HG02642 (cell line): Measurements from ENCODE around the gene FAM110A.

ENCODE experiments used
- ATAC-seq: cut with Tn5 transposase; IDR thresholded peaks from one replicate; pipeline ENCODE4 v1.9.1; 2021; ENCODE audit warnings: mild to moderate bottlenecking; ENCODE audit not compliant: unreplicated experiment, poor library complexity

FAM110A gene

DNA sequence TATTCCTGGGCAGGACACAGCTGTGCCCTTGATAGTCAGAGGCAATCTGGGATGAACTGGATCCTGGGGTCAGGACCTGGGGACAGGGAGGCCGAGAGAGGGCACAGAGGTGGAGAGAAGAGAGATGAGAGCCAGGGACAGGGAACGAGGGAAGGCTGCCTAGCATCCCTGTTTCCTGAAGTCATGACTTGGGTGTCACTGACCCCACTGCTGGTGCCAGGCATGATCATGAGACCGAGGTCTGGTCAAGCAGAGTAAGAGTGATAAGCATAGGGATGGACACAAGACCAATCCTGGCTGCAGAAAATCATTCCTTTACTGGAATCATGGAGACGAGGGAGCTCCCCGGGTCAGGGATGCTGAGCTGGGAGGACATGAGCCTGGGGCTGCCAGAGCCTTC is 36.1 kb downstream of the FAM110A start:
- ATAC-seq = no peak

- ATAC-seq = no peak
These were observed 37.2 kb downstream of the FAM110A start for GRCh38 chr20:870758-871157.

- ATAC-seq = no peak
These were observed 37.9 kb downstream of the FAM110A start for GRCh38 chr20:871436-871835.

DNA sequence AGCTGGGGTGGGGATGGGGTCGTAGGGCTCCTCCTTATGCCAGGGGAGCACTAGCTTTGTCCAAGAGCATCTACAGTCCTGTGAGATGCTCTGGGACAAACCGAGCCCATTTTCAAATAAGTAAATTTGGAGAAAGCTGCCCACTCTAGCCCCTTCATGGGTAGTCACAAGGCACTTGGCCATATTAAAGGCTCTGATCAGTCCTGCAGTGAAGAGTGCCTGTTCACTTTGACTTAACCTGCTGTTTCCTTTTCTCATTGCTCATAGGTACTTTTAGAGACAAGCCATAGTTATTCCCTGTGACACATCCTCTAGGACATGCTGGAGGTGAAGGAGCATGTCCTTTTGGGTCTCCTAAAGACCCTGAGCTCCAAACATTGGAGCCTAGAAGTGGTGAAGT is 38.4 kb downstream of the FAM110A start:
- no peak for ATAC-seq

DNA sequence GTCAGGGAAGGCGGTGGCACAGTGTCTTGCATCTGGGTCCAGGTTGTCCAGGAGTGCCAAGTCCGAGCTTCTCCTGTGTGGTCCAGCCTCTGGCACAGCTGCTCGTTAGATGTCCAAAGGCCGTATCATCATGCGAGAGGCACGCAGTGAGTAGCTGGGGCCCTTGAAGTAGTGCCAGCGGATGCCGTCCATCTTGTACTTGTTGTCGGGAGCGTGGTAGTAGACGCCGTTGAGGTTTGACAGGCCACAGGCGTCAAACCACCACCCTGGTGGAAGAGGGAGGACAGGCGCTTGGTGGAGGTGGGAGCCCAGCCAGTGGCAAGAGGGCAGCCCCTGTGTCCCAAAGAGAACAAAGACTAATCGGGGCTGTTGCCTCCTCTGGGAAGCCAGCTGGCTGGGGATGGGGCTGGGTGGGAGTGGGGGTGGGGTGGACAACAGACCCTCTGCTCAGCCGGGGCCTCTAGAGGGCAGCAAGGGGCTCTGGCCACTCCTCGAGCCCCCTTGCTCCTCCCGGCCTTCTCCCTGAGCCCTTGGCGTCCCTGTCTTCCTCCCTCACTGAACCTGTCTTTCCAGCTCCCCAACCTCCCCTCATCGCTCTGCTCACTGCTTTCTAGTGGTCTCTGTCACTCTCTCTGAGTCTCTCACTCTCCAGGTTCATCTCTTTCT is 39.5 kb downstream of the FAM110A start:
- no peak for ATAC-seq

- ATAC-seq = no peak
These were observed 40.5 kb downstream of the FAM110A start for GRCh38 chr20:873875-874607.

- no peak for ATAC-seq
These were observed 41.6 kb downstream of the FAM110A start for GRCh38 chr20:875115-875514.

GRCh38 chr20:877814-878213 is 44.3 kb downstream of the FAM110A start:
- ATAC-seq = no peak

DNA sequence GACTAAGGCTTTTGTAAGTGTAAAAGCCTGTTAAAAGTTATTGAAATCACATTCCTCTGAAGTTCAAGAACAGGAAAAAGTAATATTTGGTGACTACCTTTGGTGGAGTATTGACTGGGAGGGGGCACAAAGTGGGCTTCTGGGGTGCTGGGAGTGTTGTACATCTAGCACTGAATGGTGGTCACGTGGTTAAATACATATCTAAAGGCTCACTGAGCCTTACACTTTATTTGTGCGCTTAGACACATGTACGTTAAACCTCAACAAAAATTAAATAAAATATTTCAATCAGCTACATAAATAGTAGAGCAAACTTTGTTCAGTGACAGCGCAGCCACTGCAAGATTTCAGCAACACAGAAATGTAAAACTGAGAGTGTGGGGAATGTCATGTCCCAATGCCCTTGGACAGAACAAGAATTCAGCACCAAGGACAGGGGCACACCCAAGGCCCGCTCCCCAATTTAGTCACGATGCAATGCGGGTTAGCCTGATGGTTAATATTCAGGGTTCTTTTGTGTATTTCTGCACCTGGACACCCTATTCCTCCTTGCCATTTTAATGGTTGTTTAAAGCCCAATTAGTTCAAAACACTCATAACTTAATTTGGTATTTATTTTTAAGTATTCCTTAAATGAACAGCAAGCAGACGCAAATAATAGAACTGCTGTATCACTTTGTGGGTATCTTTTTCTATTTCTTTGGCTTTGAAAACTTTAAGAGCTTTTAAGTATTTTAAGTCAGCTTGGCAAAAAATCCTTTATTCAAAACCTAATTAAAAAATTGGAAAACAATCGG is 45.2 kb downstream of the FAM110A start:
- no peak for ATAC-seq

- ATAC-seq = no peak
These were observed 46.1 kb downstream of the FAM110A start for GRCh38 chr20:879626-880025.

DNA sequence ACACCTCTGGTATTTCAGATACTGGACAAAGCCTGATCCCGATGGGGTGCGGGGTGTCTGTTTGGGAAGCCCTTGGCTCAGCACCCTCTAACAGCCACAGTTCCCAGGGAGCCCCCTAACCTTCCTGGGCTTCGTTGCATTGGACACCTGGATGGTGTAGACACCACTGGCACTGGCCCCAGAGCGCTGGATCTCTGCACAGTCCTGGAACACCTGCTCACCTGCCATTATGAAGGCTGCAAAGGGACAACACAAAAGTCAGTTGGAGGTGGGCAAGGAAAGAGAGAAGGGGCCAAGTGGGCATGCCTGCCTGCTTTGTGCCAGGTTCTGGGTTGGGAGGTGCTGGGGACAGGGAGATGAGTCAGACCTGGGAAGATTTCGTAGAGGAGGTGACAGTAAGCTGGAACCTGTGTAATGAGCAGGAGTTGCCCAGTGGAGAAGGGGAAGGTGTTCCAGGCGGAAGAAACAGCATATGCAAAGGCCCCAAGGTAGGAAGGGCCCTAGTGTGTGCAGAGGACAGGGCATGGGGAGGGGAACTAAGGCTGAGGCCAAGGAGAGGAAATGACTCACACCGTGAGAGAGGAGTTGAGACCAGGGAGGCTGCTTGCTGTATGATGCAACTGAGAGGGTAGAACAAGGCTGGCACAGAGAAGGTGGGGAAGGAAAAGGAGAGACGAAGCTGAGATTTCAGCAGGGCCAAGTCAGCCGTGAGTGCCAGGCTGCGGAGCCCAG is 47.7 kb downstream of the FAM110A start:
- no peak for ATAC-seq

DNA sequence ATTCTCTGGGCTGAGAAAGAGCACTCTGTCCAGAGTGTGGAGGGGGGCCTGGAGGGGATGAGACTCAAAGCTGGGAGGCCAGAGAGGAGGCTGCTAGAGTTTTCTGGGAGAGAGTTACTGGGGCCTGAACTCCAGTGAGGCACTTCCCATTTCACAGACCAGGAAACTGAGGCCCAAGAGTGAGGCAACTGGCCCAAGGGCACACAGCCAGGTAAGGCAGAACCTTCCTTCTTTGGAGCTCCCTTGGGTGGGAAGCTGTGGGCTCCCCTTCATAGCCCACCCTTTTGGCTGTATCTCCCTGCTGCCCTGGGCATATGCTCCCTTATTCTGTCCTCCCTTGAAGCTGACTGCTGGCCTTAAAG is 48.2 kb downstream of the FAM110A start:
- no peak for ATAC-seq

- no peak for ATAC-seq
These were observed 51.8 kb downstream of the FAM110A start for GRCh38 chr20:884983-885952.

DNA sequence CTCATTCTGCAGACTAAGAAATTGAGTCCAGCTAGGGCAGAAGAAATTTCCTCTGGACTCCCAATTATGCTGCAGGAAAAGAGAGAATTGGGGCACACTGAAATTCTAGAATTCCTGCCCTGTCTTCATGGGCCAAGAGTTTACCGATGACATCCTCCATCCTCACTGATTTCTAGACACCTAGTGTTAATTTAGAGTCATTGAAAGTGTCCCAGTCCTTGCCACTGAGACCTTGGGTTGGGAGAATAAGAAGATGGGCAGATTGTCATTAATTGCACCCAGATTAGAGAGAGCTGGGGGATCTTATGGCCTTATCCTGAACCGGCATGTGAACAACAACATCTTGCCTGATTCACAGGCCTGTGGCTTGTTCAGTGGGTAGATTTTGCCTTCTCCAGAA is 53.6 kb downstream of the FAM110A start:
- no peak for ATAC-seq

- no peak for ATAC-seq
These were observed 54.5 kb downstream of the FAM110A start for GRCh38 chr20:888057-888456.

DNA sequence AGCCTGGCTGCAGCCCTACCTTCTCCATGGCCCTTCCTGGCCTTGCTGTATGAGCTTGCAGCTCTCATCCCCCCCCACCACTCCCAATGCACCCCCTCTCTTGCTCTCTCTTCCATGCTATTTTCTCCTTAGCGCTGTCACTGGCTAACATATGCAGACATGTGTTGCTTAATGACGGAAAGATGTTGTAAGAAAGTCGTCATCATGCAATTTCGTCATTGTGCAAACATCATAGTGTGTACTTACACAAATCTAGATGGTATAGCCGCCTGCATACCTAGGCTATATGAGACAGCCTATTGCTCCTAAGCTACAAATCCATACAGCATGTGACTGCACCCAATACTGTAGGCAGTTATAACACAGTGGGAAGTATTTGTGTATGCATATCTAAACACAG is 55.6 kb downstream of the FAM110A start:
- no peak for ATAC-seq

- ATAC-seq = no peak
These were observed 56.5 kb downstream of the FAM110A start for GRCh38 chr20:889932-890463.

DNA sequence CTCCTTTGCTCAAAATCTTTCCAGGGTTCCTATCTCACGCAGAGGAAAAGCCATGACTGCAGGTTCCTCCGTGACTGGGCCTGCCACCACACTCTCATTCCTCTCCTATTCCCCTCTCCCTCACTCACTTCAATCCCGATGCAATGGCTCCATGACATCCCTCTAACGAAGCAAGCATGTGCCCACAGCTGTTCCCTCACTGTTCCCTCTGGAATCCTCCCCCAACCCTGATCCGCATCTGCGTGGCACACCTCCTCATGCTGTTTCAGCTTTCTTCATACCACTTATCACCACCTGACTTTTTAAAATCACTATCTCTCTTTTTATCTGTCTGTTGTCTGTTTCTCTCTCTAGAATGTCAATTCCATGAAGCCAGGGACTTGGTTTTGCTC is 57.1 kb downstream of the FAM110A start:
- no peak for ATAC-seq

- no peak for ATAC-seq
These were observed 57.7 kb downstream of the FAM110A start for GRCh38 chr20:891058-891705.
